RPMI7951 (cell line): Measurements from ENCODE around the gene RUSF1. TPM values are rescaled to one million over a fixed set of nuclear protein-coding genes. Genes with fewer than 3 reads are reported as not detected.
A peak's percentile ranks its signal among the peaks of the same experiment; 100 is the strongest.
"Not testable (repeated sequence)": the region's sequence is repeated elsewhere in the genome, so short reads cannot be mapped to it uniquely, and the experiment has no call there.

Source experiments
- DNase-seq: peaks from one replicate; pipeline ENCODE4 v3.0.0-alpha.2; 2012; ENCODE audit warnings: low read depth
- total RNA-seq: library from RNA; depleted of rRNA; stranded (reverse); fragments of >200 nt; shearing (Covaris generic); gene quantifications from 2 replicates; pipeline ENCODE4 v1.2.3, GENCODE V29; 2014

RUSF1 gene
- total RNA-seq, 1 experiment from 2014 or later, result 24.9 TPM

DNA sequence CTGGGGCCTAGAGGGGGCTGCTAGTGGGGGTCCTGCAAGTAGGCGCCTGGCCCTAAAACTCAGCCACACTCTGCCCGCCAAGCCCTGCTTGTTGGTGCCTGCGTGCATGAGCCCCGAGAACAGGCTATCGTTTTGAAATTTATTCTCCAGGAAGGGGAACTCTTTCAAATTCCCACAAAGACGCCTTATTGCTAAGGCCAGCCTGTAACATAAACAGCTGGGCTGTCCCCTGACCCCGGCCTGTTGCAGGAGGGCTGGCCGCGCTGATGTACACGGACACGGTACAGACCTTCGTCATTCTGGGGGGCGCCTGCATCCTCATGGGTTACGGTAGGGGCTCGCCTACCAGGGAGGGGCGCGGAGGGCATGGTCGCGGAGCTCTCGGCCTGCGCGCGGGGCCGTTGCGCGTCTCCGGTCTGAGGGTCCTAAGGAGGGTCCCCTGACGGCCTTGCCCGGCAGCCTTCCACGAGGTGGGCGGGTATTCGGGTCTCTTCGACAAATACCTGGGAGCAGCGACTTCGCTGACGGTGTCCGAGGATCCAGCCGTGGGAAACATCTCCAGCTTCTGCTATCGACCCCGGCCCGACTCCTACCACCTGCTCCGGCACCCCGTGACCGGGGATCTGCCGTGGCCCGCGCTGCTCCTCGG is 21.0 kb downstream of the RUSF1 start:
- no peak for DNase-seq

DNA sequence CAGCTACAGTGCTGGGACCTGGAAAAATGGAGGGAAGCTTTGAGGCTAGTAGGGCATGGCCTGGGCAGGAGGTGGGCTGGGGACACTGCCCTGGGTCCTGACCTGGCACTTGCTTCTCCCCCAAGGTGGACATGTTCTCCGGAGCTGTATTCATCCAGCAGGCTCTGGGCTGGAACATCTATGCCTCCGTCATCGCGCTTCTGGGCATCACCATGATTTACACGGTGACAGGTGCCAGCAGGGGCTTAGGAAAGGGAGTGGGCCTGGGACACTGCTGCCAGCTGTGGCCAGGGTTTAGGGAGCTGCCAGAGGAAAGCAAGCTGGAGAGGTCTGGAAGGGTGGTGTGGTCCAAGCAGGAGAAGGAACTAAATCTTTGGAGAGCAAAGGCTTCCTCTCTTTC is 22.1 kb downstream of the RUSF1 start:
- no peak for DNase-seq

GRCh38 chr16:31485571-31485970 is 22.6 kb downstream of the RUSF1 start:
- no peak for DNase-seq

- no peak for DNase-seq
Measured at GRCh38 chr16:31484491-31485171, 23.6 kb downstream of the RUSF1 start.

GRCh38 chr16:31484048-31484447 is 24.1 kb downstream of the RUSF1 start:
- DNase-seq, result not testable (repeated sequence)

DNA sequence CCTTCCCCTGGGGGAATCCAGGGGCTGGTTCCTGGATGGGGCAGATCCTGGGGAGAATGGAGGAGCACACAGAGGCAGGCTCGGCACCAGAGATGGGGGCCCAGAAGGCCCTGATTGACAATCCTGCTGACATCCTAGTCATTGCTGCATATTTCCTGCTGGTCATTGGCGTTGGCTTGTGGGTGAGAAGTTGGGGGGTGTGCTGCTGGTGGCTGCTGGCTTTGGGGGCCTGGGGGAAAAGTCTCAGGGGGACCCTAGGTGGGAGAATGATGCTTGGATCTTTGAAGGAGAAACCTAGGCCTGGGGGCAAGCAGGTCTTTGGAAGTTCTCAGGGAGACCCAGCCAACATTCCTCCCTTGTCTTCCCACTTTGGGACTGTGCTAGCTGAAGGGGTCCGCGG is 25.1 kb downstream of the RUSF1 start, which contains the start of gene SLC5A2:
Gene SLC5A2 (plus strand): TSS at position 43 of the 400 bp plus-strand sequence. CDS start 14 bp downstream, at position 57.
- no peak for DNase-seq

DNA sequence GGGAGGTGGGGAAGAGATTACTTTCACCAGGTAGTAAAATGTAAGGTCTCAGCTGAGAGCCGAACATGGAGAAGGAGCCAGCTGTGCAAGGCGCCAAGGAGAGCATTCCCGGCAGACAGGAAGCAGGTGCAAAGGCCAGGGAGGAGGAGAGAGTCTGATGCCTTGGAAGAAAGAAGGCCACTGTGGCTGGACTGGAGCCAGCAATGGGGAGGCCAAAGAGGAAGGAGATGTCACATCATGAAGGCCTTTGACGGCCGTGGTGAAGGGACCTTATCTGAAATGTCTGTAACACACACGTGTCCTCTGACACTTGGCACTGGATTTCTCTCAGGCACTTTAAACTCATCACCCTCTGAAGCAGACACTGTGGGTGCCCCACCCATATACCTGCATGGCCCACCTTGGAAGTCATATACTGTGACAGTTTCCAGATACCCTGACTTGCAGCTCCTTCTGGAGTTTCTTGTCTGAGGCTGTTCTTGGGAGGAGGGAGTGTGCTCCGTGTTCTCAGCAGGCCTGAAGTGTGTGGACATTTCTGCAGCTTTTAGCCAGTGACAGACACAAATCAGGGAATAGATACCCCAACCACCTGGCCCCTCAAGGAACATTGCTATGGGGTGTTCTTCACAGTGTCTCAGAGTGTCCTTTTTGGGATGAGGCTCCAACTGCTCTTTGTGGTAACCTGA is 27.2 kb downstream of the RUSF1 start:
- no peak for DNase-seq

DNA sequence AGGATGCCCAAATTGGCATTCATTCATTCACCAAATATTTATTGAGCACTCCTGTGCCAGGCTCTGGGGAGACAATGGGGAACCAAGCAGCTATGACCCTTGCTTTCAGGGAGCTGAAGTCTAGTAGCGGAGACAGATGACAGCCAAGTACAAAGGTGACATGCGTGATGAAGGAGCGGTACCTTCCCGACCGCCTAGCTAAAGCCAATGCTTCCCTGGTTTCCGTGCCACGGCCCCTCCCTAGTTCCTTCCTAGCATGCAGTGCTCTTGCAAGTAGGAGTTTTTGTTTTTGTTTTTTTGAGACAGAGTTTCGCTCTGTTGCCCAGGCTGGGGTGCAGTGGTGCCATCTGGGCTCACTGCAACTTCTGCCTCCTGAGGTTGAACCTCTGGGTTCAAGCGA is 28.4 kb downstream of the RUSF1 start:
- DNase-seq, result no peak

DNA sequence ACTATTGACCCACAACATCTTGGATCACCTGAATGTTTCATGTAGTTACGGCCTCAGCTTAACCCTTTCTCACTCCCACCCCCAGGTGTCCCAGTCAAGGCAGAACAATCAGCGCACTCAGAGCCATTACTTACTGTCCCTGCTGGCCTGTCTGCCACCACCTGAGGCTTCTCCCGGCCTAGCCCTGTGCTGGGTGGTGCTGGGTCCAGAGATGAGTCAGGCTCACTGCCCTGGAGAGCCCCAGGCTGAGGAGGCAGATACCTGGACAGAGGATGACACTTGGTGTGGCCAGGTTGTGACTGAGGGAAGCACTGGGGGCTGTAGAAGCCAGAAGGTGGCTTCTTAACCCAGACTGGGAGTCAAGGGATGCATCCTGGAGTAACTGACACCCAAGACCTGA is 29.2 kb downstream of the RUSF1 start:
- DNase-seq, result no peak

GRCh38 chr16:31477220-31478216 is 30.7 kb downstream of the RUSF1 start:
- no peak for DNase-seq

GRCh38 chr16:31476303-31477219 is 31.6 kb downstream of the RUSF1 start:
- no peak for DNase-seq

- no peak for DNase-seq
Measured at GRCh38 chr16:31475946-31476302, 32.3 kb downstream of the RUSF1 start.

GRCh38 chr16:31474773-31475738 is 33.1 kb downstream of the RUSF1 start:
- no peak for DNase-seq

DNA sequence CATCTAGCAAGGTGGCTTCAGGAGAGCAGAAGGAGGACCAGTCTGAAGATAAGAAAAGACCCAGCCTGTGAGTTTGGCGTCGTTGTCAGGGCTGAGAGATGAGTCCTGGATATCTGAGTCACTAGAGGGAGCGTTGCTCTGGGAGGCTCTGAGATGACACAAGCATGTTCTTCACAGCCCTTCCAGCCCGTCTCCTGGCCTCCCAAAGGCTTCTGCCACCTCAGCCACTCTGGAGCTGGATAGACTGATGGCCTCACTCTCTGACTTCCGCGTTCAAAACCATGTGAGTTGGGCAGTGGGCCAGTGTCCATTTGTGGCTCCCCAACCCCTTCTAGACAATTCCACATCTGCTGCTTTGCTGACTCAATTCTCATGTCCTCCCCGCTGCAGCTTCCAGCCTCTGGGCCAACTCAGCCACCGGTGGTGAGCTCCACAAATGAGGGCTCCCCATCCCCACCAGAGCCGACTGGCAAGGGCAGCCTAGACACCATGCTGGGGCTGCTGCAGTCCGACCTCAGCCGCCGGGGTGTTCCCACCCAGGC is 33.9 kb downstream of the RUSF1 start:
- peak; percentile 42 for DNase-seq

- DNase-seq, result no peak
Measured at GRCh38 chr16:31473264-31473984, 34.8 kb downstream of the RUSF1 start.

DNA sequence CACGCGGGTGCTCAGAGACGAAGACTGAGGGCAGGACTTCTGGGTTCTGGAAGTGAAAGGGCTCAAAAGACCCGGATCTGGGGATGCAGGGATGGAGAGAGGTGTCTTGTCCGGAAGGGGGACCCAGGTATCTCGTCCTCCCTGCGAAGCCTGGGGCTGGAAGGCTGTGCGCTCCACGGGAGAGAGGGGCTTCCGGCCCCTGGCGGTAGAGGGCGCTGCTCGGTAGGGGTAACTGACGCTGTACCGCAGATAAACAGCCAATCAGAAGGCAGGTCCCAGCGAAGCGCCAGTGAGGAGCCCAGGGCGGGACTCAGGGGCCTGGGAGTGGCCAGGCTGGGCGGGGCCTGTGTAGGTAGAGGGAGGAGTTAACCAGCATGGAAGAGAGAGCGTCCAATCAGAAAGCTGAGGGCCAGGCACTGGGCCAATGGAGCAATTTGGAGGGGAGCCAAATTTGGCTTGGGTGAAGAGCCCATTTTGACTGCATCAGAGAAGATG is 35.4 kb downstream of the RUSF1 start:
- DNase-seq, result peak; percentile 84

- DNase-seq, result peak; percentile 88
Measured at GRCh38 chr16:31471875-31472708, 36.1 kb downstream of the RUSF1 start, which contains the start of gene TGFB1I1. Gene TGFB1I1 (plus strand): TSS chr16:31472152. CDS start chr16:31472189, 37 bp downstream.
